Frontal cortex (tissue), 4 donors: ENCODE data around the gene FMNL1. TPM values are rescaled to one million over a fixed set of nuclear protein-coding genes. Genes with fewer than 3 reads are reported as not detected.
"Not testable (repeated sequence)": the region's sequence is repeated elsewhere in the genome, so short reads cannot be mapped to it uniquely, and the experiment has no call there.

Source experiments
- DNase-seq, 2 donors: peaks; one replicate each; pipeline ENCODE4 v3.0.0; 2012; ENCODE audit warnings: low spot score in 2 of 2
- FAIRE-seq: peaks from 2 replicates; lab custom pipeline; 2012; peaks lifted over from hg19 to GRCh38; lab: Jason Lieb, UNC
- total RNA-seq: library from RNA; depleted of rRNA; stranded (reverse); fragments of >200 nt; gene quantifications from one replicate; pipeline ENCODE4 v1.2.3, GENCODE V29; 2014
- donor health status: control.
- donor health status: control.
- donor health status: control.

FMNL1 gene
- 4.1 TPM for total RNA-seq

DNA sequence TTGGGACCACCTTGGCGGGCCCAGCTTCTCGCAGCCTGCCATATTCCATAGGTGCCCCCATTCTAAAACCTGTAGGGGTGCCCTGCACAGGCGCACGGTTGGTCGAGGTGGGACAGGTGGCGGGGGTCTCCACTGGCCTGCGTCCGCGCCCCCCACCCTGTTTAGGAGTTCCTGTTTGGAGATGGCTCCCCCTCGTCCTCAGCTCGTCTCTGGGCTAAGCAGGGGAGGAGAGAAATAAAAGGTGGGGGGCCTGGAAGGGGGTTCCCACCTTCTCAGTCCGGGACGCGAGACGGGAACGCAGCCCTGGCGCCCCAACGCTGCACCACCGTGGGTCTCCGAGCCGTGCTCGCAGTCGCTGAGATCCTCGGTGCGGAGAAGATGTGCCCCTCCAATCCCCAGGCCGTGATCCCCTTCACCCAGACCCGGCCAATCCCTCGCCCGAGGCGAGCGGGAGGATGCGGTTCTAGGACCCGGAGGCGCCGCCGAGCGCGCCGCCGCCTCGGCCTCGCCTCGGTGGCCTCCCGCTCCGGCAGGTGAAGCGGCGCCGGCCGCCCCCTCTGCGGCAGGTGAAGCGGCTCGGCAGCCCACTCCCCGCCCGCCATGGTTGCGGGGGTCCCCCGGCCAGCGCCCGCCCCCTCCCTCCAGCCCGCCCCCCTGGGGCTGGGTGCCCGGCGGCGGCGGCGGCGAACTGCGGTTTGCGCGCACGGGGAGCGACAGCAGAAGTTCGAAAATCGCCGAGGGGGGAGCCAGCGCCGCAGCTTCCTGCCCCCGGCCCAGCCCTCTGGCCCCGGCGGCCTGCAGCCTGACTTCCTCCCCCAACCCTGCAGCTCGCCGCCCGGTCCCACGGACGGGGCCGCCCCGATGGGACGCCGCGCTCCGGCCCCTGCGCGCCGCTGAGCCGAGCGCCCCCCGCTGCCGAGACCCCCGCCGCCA is at the start of gene FMNL1:
TSS of gene FMNL1 (plus strand) at position 805 of the 933 bp plus-strand sequence. CDS start 240 bp downstream, outside the sequence.
- FAIRE-seq, result no peak
- DNase-seq, result peak; percentile 44 to 57

DNA sequence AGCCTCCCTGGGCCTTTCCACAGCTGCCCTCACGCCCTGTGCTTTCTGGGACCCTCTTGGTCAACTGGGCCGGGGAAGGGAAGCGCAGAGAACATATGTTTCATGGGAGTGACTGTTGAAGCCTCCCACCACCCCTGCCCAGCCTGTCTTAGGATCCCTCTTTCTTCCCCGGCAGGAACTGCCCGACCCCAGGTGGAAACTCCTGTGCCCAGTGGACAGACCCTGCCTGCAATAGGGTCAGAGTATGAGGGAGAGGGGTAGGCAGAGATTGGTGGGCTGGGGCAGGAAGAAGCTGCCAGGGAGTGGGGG is 49.5 kb upstream of the FMNL1 start:
- FAIRE-seq, result no peak
- DNase-seq, result no peak

GRCh38 chr17:45172541-45173286 is 49.0 kb upstream of the FMNL1 start:
- no peak for FAIRE-seq
- peak; percentile 75 to 78 for DNase-seq

DNA sequence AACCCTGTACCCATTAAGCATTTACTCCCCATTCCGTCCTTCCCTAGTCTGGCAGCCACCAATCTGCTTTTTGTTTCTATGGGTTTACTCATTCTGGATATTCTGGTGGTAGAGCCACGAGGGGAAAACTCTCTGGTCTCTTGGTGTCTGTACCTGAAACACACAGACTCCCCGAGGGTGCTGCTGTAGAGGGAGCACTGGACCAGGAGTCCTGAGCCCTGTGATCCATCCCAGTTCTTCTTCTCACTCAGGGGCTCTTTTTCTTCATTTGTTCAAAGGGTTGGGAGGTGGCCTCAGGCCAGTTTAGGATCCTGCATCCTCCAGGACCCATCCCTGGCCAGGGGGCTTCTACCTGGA is 45.9 kb upstream of the FMNL1 start:
- no peak for FAIRE-seq

DNA sequence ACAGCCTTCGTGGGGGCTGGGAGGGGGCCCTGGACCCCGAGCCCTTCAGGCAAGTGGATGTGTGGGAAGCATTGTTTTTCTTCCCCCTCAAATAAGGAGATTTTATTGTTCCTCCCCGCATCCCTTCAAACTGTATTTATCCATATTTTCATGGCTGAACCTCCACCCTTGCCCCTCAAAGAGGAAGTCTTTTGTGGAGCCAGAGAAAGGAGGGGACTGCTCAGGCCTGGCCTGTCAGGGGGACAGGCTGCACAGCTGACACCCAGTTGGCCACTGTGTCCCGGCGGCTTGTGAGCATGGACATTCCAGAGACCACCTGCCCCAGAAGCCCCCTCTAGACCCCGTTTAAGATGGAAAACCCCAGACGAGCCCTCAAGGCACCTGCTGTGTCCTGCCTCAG is 44.1 kb upstream of the FMNL1 start:
- DNase-seq (no peak), FAIRE-seq (no peak)

More for the DNA sequence above, 45.9 kb upstream of the FMNL1 start:
- DNase-seq, result no peak

DNA sequence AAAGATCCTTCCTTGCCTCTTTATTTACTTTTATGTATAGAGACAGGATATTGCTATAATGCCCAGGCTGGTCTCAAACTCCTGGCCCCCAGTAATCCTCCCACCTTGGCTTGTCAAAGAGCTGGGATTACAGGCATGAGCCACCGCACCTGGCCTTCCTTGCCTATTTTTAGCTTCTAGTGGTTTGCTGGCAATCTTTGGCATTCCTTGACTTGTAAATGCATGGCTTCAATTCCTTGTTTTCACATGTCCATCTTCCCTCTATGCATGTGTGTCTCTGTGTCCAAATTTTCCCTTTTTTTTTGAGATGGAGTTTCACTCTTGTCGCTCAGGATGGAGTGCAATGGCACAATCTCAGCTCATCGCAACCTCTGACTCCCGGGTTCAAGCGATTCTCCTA is 37.5 kb upstream of the FMNL1 start:
- no peak for FAIRE-seq
- DNase-seq, result no peak

GRCh38 chr17:45186801-45187354 is 34.8 kb upstream of the FMNL1 start:
- no peak for DNase-seq
- no peak for FAIRE-seq

GRCh38 chr17:45189009-45189408 is 32.7 kb upstream of the FMNL1 start:
- FAIRE-seq (no peak), DNase-seq (no peak)

DNA sequence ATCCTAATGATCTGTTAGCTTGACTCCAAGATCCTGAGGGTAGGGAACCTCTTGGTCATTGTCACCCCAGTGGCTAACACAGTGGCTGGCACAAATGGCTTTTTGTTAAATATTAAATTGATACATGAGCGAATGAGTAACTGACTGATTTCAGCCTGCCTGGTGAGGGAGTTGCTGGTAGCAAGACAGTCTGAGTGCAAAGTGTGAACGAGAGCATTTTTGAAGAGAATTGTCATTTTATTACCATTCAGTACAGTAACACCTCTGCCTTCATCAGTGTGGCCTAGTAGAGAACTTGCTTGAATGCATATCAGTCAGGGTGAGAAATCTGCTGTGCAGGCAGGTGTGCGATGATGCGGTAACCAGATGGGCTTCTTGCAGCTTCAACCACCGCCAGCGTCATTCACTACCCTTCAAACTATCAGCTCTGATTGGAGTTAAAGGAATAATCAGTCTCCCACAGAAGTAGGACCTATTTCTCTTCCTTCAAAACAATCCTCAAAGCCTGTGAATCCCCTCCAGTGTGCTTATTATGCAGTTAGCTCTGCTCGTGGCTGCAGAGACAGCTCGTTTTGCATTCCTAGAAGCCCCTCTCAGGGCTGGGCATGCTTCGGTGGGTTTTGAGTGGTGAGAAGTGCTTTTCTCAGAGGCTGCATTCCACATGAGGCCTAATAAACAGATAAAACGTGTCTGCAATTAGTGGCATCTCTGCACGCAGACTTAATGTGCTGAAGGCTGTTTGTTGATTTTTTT is 31.0 kb upstream of the FMNL1 start:
- no peak for DNase-seq
- no peak for FAIRE-seq

GRCh38 chr17:45195424-45195823 is 26.3 kb upstream of the FMNL1 start:
- DNase-seq, result no peak
- no peak for FAIRE-seq

DNA sequence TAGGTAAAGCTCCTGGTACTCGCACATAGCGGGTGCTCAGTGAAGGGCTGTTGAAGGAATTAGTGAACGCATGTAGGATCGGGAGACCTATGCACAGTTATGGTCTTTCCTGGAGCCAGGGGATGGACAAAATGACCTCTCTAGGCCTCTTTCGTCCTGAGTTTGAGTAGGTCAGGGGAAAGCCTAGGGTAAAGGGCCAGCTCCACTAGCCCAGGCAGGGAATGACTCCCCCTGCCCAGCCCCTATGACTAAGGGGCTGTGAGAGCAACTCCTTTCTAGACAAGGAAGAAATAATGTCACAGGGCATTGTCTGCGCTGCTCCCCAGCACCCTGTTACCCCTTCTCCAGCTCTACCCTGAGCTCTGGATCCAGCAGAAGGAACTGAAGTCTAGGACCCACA is 24.6 kb upstream of the FMNL1 start:
- DNase-seq, result no peak

DNA sequence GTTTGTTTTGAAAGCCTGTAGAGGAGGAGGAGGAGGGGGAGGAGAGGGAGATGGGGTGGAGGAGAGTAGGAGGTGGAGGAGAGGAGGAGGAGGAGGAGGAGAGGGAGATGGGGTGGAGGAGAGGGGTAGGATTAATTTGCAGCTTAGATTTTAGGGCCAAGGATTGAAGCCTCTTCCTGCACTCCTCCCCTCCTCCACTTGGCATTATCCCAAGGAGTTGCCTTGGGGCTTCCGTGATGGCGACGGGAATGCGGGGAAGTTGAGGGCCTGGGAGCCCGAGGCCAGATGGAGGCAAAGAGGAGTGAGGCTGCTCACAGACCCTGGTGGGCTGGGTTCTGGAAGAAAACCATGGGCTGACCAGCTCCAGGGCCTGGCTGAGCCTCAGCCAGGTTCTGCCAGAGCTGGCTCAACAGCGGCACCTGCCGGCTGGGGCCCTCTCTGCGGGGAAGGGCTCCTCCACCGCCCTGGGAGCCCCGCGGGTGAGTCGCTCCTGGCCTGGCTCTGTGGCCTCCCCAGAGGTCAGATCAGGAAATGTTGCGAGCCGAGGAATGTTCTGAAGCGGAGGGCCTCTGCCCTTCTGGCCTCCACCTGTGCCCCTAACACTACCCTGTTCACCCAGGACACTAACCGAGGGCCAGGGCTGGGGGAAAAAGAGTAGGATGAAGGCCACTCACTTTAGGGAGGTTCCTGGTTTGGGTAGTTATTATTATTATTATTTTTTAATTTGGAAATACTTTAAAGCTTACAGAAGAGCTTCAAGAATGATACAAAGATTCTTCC is 23.9 kb upstream of the FMNL1 start:
- DNase-seq, result peak; percentile 58 to 80
- no peak for FAIRE-seq

More for the DNA sequence above, 24.6 kb upstream of the FMNL1 start:
- FAIRE-seq, result no peak

DNA sequence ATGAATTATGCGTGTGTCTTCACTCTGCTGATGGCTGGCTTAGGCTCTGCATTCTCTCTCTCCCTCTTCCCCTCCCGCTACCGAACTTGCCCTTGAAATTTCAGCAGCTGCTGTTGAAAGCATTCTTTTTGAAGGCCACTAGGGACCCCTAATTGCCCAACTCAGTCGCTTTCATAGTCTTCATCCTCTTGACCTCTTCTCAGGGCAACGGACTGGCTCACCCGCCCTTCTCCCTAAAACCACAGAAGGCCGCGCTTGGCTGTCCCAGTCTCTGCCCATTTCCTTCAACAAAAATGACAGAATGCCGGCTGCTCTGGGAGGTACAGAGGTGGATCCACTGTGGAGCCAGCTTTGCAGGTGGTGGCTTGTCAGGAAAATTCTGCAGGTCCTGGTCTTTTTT is 21.0 kb upstream of the FMNL1 start:
- FAIRE-seq (no peak), DNase-seq (no peak)

- FAIRE-seq, result no peak
- DNase-seq, result no peak
Observed at GRCh38 chr17:45201457-45201856, 20.2 kb upstream of the FMNL1 start.

- FAIRE-seq, result not testable (repeated sequence)
Observed at GRCh38 chr17:45201880-45202279, 19.8 kb upstream of the FMNL1 start.

DNA sequence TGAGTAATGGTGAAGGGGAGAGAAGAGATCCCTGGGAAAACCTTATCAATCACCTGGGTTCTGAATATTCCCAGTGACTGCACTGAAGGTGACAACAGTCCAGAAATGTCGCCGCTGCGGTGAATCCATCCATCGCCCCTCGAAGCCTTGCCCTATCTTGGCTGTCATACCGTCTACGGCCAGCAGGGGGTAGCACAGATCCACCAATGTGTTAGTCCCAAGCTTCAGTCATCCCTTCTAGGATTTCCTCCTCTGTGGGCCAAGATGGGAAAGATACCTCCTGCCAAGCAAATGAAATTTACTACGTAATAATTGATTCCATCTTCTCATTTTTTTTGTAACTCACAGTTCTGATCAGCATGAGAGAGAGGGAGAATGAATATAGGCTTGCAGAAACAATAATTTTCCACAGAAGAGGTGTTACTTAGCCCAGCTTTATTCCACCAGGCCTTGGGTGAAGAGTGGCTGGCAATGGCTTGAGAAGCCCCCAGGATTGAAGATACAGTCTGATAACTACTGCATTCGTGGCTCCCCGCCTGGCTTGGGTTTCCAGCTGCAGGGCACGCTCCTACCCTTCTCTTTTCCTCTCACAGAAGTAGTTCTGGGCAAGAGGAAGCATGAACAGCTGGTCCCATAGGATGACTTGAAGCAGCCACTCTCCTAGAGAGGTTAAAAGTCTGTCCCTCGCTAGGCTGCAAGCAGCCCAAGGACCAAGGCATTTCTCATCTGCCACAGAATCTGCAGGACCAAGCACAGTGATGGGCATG is 2.6 kb upstream of the FMNL1 start:
- DNase-seq, result peak; percentile 75 to 83

More at GRCh38 chr17:45201880-45202279, 19.8 kb upstream of the FMNL1 start:
- DNase-seq, result not testable (repeated sequence)

DNA sequence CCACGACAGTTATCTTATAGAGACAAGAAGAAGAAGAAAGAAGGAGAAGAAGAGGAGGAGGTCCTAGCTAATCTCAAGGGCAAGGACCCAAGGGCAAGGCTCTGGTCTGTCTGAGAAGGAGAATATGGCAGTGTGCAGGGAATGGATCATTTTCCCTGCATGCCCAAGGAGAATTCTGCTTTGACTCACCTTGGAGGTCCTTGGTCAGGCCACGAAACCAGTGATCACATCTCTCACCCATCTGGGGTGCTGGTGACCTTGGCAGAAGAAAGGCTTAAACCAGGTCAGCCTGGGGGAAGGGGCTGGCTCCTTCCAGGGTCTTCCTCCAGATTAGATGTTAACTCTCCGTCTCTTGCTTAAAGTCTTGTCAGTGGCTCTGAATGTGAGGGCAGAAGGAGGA is 1.6 kb upstream of the FMNL1 start:
- FAIRE-seq (no peak), DNase-seq (no peak)

More for the DNA sequence above, 2.6 kb upstream of the FMNL1 start:
- FAIRE-seq, result peak; percentile 13

DNA sequence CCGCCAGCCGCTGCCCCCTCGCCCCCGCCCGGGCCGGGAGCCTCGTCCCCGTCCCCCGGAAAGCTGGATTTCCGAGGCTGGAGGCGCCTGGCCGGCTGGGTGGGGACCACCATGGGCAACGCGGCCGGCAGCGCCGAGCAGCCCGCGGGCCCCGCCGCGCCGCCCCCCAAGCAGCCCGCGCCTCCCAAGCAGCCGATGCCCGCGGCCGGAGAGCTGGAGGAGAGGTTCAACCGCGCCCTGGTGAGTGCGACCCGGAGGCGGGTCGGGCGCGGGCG is 266 bp downstream of the FMNL1 start:
- FAIRE-seq (no peak), DNase-seq (peak in 1 of 2 donors; percentile 24)
